Muscle of leg (tissue), 16 donors: ENCODE results near the gene CHURC1. TPM values are rescaled to one million over a fixed set of nuclear protein-coding genes. Genes with fewer than 3 reads are reported as not detected.
A peak's percentile ranks its signal among the peaks of the same experiment; 100 is the strongest.

Experiments
- DNase-seq: peaks from one replicate; pipeline ENCODE4 v3.0.0; 2013
- H3K27ac ChIP-seq: one replicate; pipeline ENCODE4 v1.5.1; 2013; ENCODE audit warnings: mild to moderate bottlenecking, low read length, control low read depth
- H3K27me3 ChIP-seq: one replicate; pipeline ENCODE4 v1.6.1; 2013; ENCODE audit warnings: low read length; ENCODE audit not compliant: control insufficient read depth, insufficient read depth
- H3K36me3 ChIP-seq: one replicate; pipeline ENCODE4 v1.6.1; 2013; ENCODE audit warnings: low read length; ENCODE audit not compliant: control insufficient read depth, insufficient read depth
- H3K4me1 ChIP-seq: one replicate; pipeline ENCODE4 v1.6.1; 2013; ENCODE audit warnings: low read length; ENCODE audit not compliant: control insufficient read depth, insufficient read depth
- H3K4me3 ChIP-seq: one replicate; pipeline ENCODE4 v1.5.1; 2013; ENCODE audit warnings: low read length, control low read depth
- H3K9me3 ChIP-seq: replicated peaks from 2 replicates; pipeline ENCODE4 v1.6.1; 2013; ENCODE audit warnings: low read depth, low read length; ENCODE audit not compliant: control insufficient read depth
- WGBS: methylation state at CpG from one replicate; pipeline ENCODE4 v1.1.5; 2013; ENCODE audit warnings: missing lambda C conversion rate; ENCODE audit not compliant: insufficient coverage; 5-methylcytosine and 5-hydroxymethylcytosine counted together
- long read RNA-seq, 11 donors: transcript quantifications; one replicate each; lab custom pipeline, GENCODE V29; 2026
- polyA plus RNA-seq, 8 donors: library from polyadenylated mRNA; unstranded; fragments of 120-200 nt; gene quantifications; one replicate each; pipeline versions ENCODE4 v1.2.1 to v1.2.3, GENCODE V29; 2013; ENCODE audit warnings: inconsistent platforms in 1 of 8, low replicate concordance in 1 of 8; ENCODE audit not compliant: insufficient read length in 8 of 8, insufficient read depth in 1 of 8
- total RNA-seq: library from RNA; stranded (reverse); fragments of 120-200 nt; gene quantifications from one replicate; pipeline ENCODE4 v1.2.4, GENCODE V29; 2013

Gene CHURC1
- 41.8 TPM for total RNA-seq
- polyA plus RNA-seq = 10 to 100 TPM; 37.7 to 46.7 (median 40.1) TPM
- long read RNA-seq, donor 1, transcript CHURC1-203 (4 exons, 2,629 nt) = major isoform, 12 of 21 reads
- long read RNA-seq, donor 1, partial matches to known transcripts = 0 of 21 reads
- long read RNA-seq, donor 1, other reads (novel, unspliced or antisense) = 0 of 21 reads
- long read RNA-seq, donor 2, transcript CHURC1-203 (4 exons, 2,629 nt) = major isoform, 5 of 6 reads
- long read RNA-seq, donor 2, partial matches to known transcripts = 0 of 6 reads
- long read RNA-seq, donor 2, other reads (novel, unspliced or antisense) = 0 of 6 reads
- long read RNA-seq, donor 3, transcript CHURC1-203 (4 exons, 2,629 nt) = major isoform, 28 of 37 reads
- long read RNA-seq, donor 3, partial matches to known transcripts = 0 of 37 reads
- long read RNA-seq, donor 3, other reads (novel, unspliced or antisense) = 0 of 37 reads
- long read RNA-seq, donor 4, transcript CHURC1-203 (4 exons, 2,629 nt) = major isoform, 18 of 23 reads
- long read RNA-seq, donor 4, partial matches to known transcripts = 0 of 23 reads
- long read RNA-seq, donor 4, other reads (novel, unspliced or antisense) = 0 of 23 reads
- long read RNA-seq, donor 5, transcript CHURC1-203 (4 exons, 2,629 nt) = major isoform, 66 of 85 reads
- long read RNA-seq, donor 5, transcript CHURC1-202 (3 exons, 439 nt) = minor isoform, 5 of 85 reads
- long read RNA-seq, donor 5, transcript CHURC1-208 (4 exons, 3,615 nt) = minor isoform, 10 of 85 reads
- long read RNA-seq, donor 5, partial matches to known transcripts = 0 of 85 reads
- long read RNA-seq, donor 5, other reads (novel, unspliced or antisense) = 0 of 85 reads
- long read RNA-seq, donor 6, transcript CHURC1-203 (4 exons, 2,629 nt) = major isoform, 65 of 81 reads
- long read RNA-seq, donor 6, transcript CHURC1-202 (3 exons, 439 nt) = minor isoform, 5 of 81 reads
- long read RNA-seq, donor 6, transcript CHURC1-208 (4 exons, 3,615 nt) = minor isoform, 8 of 81 reads
- long read RNA-seq, donor 6, partial matches to known transcripts = 0 of 81 reads
- long read RNA-seq, donor 6, other reads (novel, unspliced or antisense) = 0 of 81 reads
- long read RNA-seq, donor 7, transcript CHURC1-208 (4 exons, 3,615 nt) = minor isoform, 11 of 65 reads
- long read RNA-seq, donor 7, transcript CHURC1-203 (4 exons, 2,629 nt) = major isoform, 48 of 65 reads
- long read RNA-seq, donor 7, partial matches to known transcripts = 0 of 65 reads
- long read RNA-seq, donor 7, other reads (novel, unspliced or antisense) = 0 of 65 reads
- long read RNA-seq, donor 8, transcript CHURC1-203 (4 exons, 2,629 nt) = major isoform, 38 of 46 reads
- long read RNA-seq, donor 8, partial matches to known transcripts = 0 of 46 reads
- long read RNA-seq, donor 8, other reads (novel, unspliced or antisense) = 0 of 46 reads
- long read RNA-seq, donor 9, transcript CHURC1-203 (4 exons, 2,629 nt) = major isoform, 30 of 39 reads
- long read RNA-seq, donor 9, transcript CHURC1-208 (4 exons, 3,615 nt) = minor isoform, 8 of 39 reads
- long read RNA-seq, donor 9, partial matches to known transcripts = 0 of 39 reads
- long read RNA-seq, donor 9, other reads (novel, unspliced or antisense) = 0 of 39 reads
- long read RNA-seq, donor 10, transcript CHURC1-203 (4 exons, 2,629 nt) = major isoform, 47 of 68 reads
- long read RNA-seq, donor 10, partial matches to known transcripts = 13 of 68 reads
- long read RNA-seq, donor 10, other reads (novel, unspliced or antisense) = 0 of 68 reads
- long read RNA-seq, donor 11, transcript CHURC1-203 (4 exons, 2,629 nt) = major isoform, 41 of 54 reads
- long read RNA-seq, donor 11, partial matches to known transcripts = 0 of 54 reads
- long read RNA-seq, donor 11, other reads (novel, unspliced or antisense) = 0 of 54 reads

- peak within 1 kb of the TSS; percentile 100 for H3K4me3 ChIP-seq
- H3K4me1 ChIP-seq = peaks cover 8% of the 10 kb centered on the region
- under 1% methylated on average over 47 of the region's 49 CpGs for whole genome bisulfite sequencing
- H3K9me3 ChIP-seq = no peaks in the 10 kb centered on the region
- DNase-seq = peak; percentile 98
- peaks cover 2% of the 10 kb centered on the region for H3K27me3 ChIP-seq
- H3K36me3 ChIP-seq = no peaks in the 10 kb centered on the region
- peak within 1 kb of the TSS; percentile 96 for H3K27ac ChIP-seq
Measured at GRCh38 chr14:64914237-64915028, at the start of gene CHURC1. CHURC1 (plus strand) TSS chr14:64914455; CDS start chr14:64914496, 41 bp downstream.

- no peak for DNase-seq
- peaks cover 10% of the 10 kb centered on the region for H3K4me1 ChIP-seq
- no peaks in the 10 kb centered on the region for H3K36me3 ChIP-seq
- H3K4me3 ChIP-seq = no peak overlapping the region
- 48% methylated on average over 2 of the region's 6 CpGs for WGBS
- H3K9me3 ChIP-seq = no peaks in the 10 kb centered on the region
- H3K27me3 ChIP-seq = no peaks in the 10 kb centered on the region
- H3K27ac ChIP-seq = no peak overlapping the region
Measured at GRCh38 chr14:64865109-64865508, 49.1 kb upstream of the CHURC1 start.

GRCh38 chr14:64865992-64866391 is 48.3 kb upstream of the CHURC1 start:
- Histone ChIP-seq H3K27ac (no peak overlapping the region), H3K4me3 (no peak overlapping the region), H3K36me3 (no peaks in the 10 kb centered on the region), H3K4me1 (peaks cover 10% of the 10 kb centered on the region), H3K27me3 (no peaks in the 10 kb centered on the region), H3K9me3 (no peaks in the 10 kb centered on the region)
- 75% methylated on average over 6 of the region's 6 CpGs for WGBS
- DNase-seq = no peak

DNA sequence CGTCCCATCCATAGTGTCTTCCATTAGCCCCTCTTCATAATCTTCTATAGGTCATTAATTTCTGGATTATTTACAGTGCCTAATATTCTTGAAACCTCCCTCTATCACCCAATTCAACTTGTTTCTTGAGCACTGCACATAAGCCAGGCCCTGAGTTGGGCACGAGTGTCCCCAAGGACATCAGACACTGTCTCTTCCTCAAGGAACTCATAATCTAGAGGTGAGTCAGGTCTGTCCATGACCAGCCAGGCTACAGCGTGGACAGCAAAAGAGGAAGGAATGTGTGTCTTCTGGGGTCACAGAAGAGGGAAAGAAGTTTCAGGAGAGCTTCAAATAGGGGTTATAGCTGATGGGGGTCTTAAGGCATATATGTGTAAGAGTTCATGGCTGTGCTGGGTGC is 47.1 kb upstream of the CHURC1 start:
- no peak overlapping the region for H3K4me3 ChIP-seq
- peaks cover 4% of the 10 kb centered on the region for H3K4me1 ChIP-seq
- no peak for DNase-seq
- no peak overlapping the region for H3K27ac ChIP-seq
- H3K27me3 ChIP-seq = no peaks in the 10 kb centered on the region
- no peaks in the 10 kb centered on the region for H3K9me3 ChIP-seq
- H3K36me3 ChIP-seq = no peaks in the 10 kb centered on the region
- WGBS = 81% methylated on average over 2 of the region's 3 CpGs

DNA sequence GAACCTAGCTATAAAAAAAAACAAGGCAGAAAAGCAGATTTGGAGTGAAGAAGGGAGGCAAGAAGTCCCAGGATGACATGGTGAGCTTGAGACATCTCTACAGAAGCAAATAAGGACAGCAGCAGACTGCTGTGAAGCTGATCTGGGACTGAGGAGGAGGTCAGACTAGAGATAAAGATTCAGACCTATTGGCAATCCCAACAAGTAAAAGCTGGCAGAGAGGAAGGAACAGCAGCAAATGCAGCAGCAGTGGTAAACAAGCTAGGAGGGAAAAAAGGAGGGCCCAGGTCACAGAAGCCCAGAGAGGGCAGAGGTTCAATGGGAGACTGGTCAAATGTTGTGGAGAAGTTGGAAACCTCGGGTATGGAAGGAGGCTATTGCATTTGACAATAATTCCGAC is 45.9 kb upstream of the CHURC1 start:
- Histone ChIP-seq H3K36me3 (no peaks in the 10 kb centered on the region), H3K27ac (no peak overlapping the region), H3K9me3 (no peaks in the 10 kb centered on the region), H3K27me3 (no peaks in the 10 kb centered on the region), H3K4me1 (peaks cover 4% of the 10 kb centered on the region), H3K4me3 (no peak overlapping the region)
- no CpG with 5 or more reads among the region's 2 CpGs for WGBS
- no peak for DNase-seq

- Histone ChIP-seq H3K27ac (no peak overlapping the region), H3K36me3 (no peaks in the 10 kb centered on the region), H3K27me3 (no peaks in the 10 kb centered on the region), H3K4me3 (no peak overlapping the region), H3K4me1 (peaks cover 4% of the 10 kb centered on the region), H3K9me3 (no peaks in the 10 kb centered on the region)
- DNase-seq = no peak
- no CpG with 5 or more reads among the region's 1 CpG for WGBS
Measured at GRCh38 chr14:64868841-64869240, 45.4 kb upstream of the CHURC1 start.

GRCh38 chr14:64870160-64870559 is 44.1 kb upstream of the CHURC1 start:
- H3K9me3 ChIP-seq = no peaks in the 10 kb centered on the region
- H3K4me3 ChIP-seq = no peak overlapping the region
- H3K27me3 ChIP-seq = no peaks in the 10 kb centered on the region
- H3K27ac ChIP-seq = no peak overlapping the region
- H3K4me1 ChIP-seq = peaks cover 2% of the 10 kb centered on the region
- 74% methylated on average over 2 of the region's 2 CpGs for WGBS
- no peak for DNase-seq
- no peaks in the 10 kb centered on the region for H3K36me3 ChIP-seq

GRCh38 chr14:64871344-64871743 is 42.9 kb upstream of the CHURC1 start:
- Histone ChIP-seq H3K36me3 (no peaks in the 10 kb centered on the region), H3K4me3 (no peak overlapping the region), H3K4me1 (no peaks in the 10 kb centered on the region), H3K27ac (no peak overlapping the region), H3K27me3 (peaks cover 4% of the 10 kb centered on the region), H3K9me3 (no peaks in the 10 kb centered on the region)
- DNase-seq = no peak
- WGBS = no CpG with 5 or more reads among the region's 2 CpGs
